HL-60/S4 treated with retinoic acid at 250 ng/mL for 4 days and 3 days (cell line): ENCODE measurements around the gene MTR.

Experiments
- in situ Hi-C: fragments of 300-500 bp; cut with MboI; formaldehyde crosslinking; loops from 2 replicates; pipeline ENCODE4 v1.7.0; 2022; ENCODE audit warnings: low sequenced_read_pairs

Gene MTR

DNA sequence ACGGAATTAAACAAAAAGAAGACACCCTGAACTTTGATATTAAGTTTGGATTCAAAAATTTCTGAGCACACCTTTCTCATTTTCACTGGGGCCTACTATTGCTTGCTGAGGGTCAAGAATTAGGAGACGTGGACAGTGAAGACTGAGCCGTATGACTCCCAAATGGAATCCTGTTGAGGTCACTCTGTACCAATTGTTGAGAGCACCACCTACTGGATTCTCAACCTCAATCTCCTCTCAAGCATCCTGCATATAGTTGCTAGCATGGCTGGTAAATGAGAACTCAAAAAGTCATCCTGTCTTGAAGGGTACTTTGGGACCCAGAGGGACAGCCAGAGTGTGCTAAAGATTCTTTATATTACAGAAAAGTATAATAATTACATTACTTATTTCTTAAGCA is 20.2 kb upstream of the MTR start:
- in situ Hi-C loops: no loop called here

- in situ Hi-C loops: no loop called here
Observed at GRCh38 chr1:236779312-236779711, 15.8 kb upstream of the MTR start.

DNA sequence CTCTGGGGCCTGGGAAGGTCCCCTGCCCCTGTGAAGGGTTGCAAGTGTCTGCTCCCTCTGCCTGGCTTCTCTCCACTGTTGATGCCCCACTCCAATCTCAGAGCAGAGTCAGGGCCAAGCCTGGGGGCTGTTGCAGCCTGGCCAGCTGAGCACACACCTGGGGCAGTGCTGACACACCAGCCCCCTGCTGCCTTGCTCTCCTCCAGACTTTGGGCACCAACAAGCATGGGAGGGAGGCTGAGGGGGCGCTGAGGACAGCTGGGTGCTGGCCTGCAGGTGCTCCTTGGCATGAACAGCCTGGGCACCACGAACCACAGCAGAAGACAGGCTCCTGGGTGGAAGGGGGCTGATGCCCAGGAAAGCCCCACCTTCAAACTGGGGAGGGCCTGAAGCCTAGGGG is 9.6 kb upstream of the MTR start:
- in situ Hi-C loops: no loop called here

- in situ Hi-C loops: no loop called here
Observed at GRCh38 chr1:236786453-236786852, 8.6 kb upstream of the MTR start.

DNA sequence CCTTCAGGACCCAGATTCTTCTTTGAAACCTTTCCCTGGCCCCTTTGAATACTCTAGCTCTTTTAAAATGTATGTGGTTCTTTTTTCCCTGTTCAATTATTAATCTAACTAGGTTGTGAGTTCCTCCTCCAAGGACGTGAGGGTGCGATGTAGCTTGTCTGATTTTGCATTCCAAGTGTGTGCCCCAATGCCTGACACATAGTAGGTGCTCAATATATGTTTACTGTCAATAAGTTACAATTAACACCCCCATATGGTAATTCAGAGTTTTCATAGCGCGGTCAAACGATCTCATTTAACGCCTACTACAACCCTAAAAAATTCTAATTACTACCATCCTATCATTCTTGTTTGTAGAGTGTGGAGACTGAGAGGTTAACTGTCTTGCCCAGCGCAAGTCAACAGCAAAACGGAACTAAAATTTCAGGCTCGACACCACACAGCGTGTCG is 482 bp upstream of the MTR start:
- in situ Hi-C loops: no loop called here

GRCh38 chr1:236795757-236796667 is 920 bp downstream of the MTR start:
- in situ Hi-C loops: no loop called here

- in situ Hi-C loops: no loop called here
Observed at GRCh38 chr1:236799001-236799400, 3.9 kb downstream of the MTR start.

GRCh38 chr1:236800002-236800620 is 5.0 kb downstream of the MTR start:
- in situ Hi-C loops: no loop called here

GRCh38 chr1:236800623-236801022 is 5.5 kb downstream of the MTR start:
- in situ Hi-C loops: no loop called here

GRCh38 chr1:236802264-236802663 is 7.2 kb downstream of the MTR start:
- in situ Hi-C loops: no loop called here

DNA sequence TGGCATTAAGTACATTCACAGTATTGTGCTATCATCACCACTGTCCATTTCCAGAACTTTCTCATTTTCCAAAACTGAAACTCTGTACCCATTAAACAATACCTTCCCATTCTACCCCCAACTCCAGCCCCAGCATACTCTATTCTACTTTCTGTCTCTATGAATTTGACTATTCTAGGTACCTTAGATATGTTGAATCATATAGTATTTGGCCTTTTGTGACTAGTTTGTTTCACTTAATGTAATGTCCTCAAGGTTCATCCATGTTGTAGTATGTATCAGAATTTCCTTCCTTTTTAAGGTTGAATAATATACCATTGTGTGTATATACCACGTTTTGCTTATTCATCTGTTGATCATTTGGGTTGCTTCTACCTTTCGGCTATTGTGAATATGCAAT is 11.5 kb downstream of the MTR start:
- in situ Hi-C loops: no loop called here

DNA sequence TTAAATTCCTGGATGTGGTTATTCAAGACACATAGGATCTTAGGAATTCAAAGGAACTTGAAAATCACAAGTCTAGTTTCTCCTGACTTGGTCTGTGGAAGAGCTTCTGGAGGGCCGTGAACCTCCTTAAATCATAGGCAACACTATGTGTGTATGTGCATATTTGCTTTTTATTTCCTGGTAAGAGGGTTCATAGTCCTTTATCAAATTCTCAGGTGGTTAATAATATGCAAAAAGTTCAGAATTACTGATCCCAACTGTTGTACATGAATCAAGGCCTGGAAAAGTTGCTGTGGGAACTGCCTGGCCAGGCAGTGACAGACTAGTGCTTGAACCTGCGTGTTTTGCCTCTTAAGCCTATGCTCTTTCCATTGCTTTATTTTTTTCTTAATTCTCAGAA is 12.9 kb downstream of the MTR start:
- in situ Hi-C loops: no loop called here

GRCh38 chr1:236808564-236809130 is 13.6 kb downstream of the MTR start:
- in situ Hi-C loops: no loop called here

DNA sequence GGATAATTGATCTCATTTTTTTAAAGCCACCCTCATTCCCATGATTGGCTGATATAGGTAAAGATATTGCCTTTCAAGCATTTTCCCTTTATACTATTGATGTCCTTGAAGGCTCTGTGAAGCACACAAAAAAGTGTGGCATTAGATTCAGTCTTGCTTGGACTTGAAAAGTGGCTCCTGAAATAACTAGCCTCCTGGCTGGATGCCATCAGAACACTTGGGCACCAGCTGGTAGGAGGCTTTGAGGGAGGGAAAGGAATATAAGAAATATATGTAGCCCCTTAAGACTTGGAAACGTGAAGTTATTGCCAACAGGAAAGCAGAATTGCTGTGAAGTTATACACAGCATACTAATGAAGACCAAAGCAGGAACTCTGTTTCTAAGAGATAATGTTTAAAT is 14.1 kb downstream of the MTR start:
- in situ Hi-C loops: no loop called here

GRCh38 chr1:236810018-236810417 is 14.9 kb downstream of the MTR start:
- in situ Hi-C loops: no loop called here

GRCh38 chr1:236812334-236813030 is 17.4 kb downstream of the MTR start:
- in situ Hi-C loops: no loop called here

DNA sequence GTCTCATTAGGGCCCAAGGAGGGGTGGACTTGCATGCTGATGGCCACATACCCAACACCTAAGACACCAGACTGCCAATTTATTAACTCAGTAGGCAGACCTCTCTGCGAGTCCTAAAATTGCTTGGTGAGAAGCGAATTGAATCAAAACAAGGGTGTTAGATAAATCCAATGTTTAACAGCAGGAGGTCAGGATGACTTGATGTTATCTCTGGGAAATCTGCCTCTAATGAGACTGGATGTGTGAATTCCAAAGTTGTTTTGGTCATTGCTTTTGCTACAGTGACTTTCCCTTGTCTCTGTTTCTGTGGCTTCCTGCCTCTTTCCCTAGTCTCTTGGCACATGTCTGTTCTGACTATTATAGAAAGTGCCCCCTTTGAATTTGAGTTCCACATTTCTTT is 20.8 kb downstream of the MTR start:
- in situ Hi-C loops: no loop called here

DNA sequence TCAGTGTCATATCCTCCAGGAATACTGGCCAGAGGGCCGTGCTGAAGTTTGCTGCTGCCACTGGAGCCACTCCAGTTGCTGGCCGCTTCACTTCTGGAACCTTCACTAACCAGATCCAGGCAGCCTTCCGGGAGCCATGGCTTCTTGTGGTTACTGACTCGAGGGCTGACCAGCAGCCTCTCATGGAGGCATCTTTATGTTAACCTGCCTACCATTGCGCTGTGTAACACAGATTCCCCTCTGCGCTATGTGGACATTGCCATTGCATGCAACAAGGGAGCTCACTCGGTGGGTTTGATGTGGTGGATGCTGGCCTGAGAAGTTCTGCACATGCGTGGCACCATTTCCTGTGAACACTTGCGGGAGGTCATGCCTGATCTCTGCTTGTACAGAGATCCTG is 24.8 kb downstream of the MTR start:
- in situ Hi-C loops: no loop called here

GRCh38 chr1:236821091-236821627 is 26.1 kb downstream of the MTR start:
- in situ Hi-C loops: no loop called here

GRCh38 chr1:236823559-236823958 is 28.5 kb downstream of the MTR start:
- in situ Hi-C loops: no loop called here

DNA sequence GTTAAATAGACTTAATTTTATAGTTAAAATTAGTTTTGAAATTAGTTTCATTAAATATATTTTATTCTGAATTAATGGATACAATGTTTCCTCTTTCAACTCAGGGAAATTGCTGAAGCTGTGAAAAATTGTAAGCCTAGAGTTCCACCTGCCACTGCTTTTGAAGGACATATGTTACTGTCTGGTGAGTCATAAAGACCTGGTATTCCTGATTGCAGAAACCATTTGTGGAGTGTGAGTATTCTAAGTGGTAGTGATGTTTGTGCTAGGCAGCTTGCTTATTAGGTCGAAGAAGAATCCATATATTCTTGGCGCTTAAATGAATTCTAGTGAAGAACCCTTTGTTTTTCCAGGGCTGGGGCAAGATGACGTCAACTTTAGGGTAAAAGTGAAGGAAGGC is 34.0 kb downstream of the MTR start:
- in situ Hi-C loops: no loop called here
